ENCODE measurements around the gene THSD4.

DNA sequence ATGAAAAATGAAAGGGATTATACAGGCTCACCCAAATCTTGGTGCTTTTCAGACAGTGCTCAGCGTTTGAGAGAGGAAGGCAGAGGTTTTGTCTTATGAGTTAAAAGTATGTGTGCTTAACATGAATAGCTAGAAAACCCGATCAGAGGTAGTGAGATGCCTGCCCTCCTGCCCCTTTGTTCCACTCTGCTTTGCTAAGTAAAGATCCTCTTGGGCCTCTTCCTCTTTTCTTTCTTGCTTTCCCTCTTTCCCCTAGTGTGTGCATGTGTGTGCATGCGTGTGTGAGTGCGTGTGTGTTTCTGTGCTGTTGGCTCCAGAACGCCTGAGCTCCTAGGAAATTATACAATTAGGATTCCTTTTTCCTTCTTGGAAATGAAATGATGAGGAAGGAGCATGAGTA, 433.8 kb downstream of the THSD4 start:
- TF ChIP-seq, protein P1, sequence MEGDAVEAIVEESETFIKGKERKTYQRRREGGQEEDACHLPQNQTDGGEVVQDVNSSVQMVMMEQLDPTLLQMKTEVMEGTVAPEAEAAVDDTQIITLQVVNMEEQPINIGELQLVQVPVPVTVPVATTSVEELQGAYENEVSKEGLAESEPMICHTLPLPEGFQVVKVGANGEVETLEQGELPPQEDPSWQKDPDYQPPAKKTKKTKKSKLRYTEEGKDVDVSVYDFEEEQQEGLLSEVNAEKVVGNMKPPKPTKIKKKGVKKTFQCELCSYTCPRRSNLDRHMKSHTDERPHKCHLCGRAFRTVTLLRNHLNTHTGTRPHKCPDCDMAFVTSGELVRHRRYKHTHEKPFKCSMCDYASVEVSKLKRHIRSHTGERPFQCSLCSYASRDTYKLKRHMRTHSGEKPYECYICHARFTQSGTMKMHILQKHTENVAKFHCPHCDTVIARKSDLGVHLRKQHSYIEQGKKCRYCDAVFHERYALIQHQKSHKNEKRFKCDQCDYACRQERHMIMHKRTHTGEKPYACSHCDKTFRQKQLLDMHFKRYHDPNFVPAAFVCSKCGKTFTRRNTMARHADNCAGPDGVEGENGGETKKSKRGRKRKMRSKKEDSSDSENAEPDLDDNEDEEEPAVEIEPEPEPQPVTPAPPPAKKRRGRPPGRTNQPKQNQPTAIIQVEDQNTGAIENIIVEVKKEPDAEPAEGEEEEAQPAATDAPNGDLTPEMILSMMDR (IDR thresholded peaks at IDR 0.05), result no peak
- no peak for TF ChIP-seq POLR2A (IDR thresholded peaks at IDR 0.05)
